Loucy (cell line): Measurements from ENCODE around the gene CRYBA1.

Experiments
- EZH2phosphoT487 ChIP-seq: fragments of 200-600 bp; IDR thresholded peaks from 2 replicates; pipeline ENCODE4 v1.6.1; 2018; ENCODE audit warnings: antibody characterized with exemption, mild to moderate bottlenecking, moderate library complexity, borderline replicate concordance
- TF ChIP-seq, protein P1 (sequence below): fragments of 200-600 bp; sonication (generic); conservative IDR thresholded peaks from 2 replicates; pipeline ENCODE4 v1.5.1; 2014; ENCODE audit warnings: mild to moderate bottlenecking, antibody characterized with exemption, low read length

DNA sequence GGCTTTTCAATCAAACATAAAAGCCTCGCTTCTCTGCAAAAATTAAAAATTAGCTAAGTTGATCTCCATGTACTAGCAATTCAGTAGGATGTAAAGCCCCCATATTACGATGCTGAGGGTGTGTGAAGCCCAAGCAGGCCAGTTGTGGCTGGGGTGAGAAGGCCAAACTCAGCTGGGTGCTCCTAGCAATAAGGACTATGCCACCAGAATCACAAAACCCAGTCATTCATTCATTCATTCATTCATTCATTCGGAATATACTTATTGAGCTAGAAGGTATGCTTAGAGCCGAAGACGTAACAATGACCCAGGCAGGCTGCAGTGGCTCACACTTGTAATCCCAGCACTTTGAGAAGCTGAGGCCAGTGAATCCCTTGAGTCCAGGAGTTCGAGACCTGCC is 3.9 kb upstream of the CRYBA1 start:
- TF ChIP-seq, protein P1, sequence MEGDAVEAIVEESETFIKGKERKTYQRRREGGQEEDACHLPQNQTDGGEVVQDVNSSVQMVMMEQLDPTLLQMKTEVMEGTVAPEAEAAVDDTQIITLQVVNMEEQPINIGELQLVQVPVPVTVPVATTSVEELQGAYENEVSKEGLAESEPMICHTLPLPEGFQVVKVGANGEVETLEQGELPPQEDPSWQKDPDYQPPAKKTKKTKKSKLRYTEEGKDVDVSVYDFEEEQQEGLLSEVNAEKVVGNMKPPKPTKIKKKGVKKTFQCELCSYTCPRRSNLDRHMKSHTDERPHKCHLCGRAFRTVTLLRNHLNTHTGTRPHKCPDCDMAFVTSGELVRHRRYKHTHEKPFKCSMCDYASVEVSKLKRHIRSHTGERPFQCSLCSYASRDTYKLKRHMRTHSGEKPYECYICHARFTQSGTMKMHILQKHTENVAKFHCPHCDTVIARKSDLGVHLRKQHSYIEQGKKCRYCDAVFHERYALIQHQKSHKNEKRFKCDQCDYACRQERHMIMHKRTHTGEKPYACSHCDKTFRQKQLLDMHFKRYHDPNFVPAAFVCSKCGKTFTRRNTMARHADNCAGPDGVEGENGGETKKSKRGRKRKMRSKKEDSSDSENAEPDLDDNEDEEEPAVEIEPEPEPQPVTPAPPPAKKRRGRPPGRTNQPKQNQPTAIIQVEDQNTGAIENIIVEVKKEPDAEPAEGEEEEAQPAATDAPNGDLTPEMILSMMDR = no peak
- TF ChIP-seq EZH2phosphoT487 = no peak
